H9 (cell line): ENCODE data around the gene CRYBB1. TPM values are rescaled to one million over a fixed set of nuclear protein-coding genes. Genes with fewer than 3 reads are reported as not detected.

Experiments
- DNase-seq: peaks from one replicate; pipeline ENCODE4 v3.0.0-alpha.2; 2017
- H2AFZ ChIP-seq: one replicate; pipeline ENCODE4 v1.6.1; 2013; ENCODE audit warnings: mild to moderate bottlenecking, low read length, control low read depth, moderate library complexity
- H2AK5ac ChIP-seq: 2 replicates; pipeline ENCODE4 v1.6.1; 2013; ENCODE audit warnings: low read length, control low read depth, mixed read lengths; ENCODE audit not compliant: insufficient read length
- H2BK120ac ChIP-seq: one replicate; pipeline ENCODE4 v1.6.1; 2013; ENCODE audit warnings: low read depth, mild to moderate bottlenecking, low read length, control low read depth, inconsistent platforms; ENCODE audit not compliant: poor library complexity, severe bottlenecking
- H2BK12ac ChIP-seq: 2 replicates; pipeline ENCODE4 v1.6.1; 2013; ENCODE audit warnings: low read length, control low read depth, mixed read lengths, low read depth; ENCODE audit not compliant: insufficient read length
- H2BK15ac ChIP-seq: 2 replicates; pipeline ENCODE4 v1.6.1; 2013; ENCODE audit warnings: low read depth, low read length, control low read depth
- H2BK20ac ChIP-seq: one replicate; pipeline ENCODE4 v1.6.1; 2013; ENCODE audit warnings: low read depth, mild to moderate bottlenecking, low read length, control low read depth, inconsistent platforms; ENCODE audit not compliant: poor library complexity, severe bottlenecking
- H2BK5ac ChIP-seq: 2 replicates; pipeline ENCODE4 v1.6.1; 2013; ENCODE audit warnings: low read length, control low read depth, mixed read lengths; ENCODE audit not compliant: insufficient read length
- H3K14ac ChIP-seq: 2 replicates; pipeline ENCODE4 v1.6.1; 2013; ENCODE audit warnings: low read length, control low read depth; ENCODE audit not compliant: insufficient read depth
- H3K18ac ChIP-seq: 2 replicates; pipeline ENCODE4 v1.6.1; 2013; ENCODE audit warnings: low read depth, mild to moderate bottlenecking, mixed read lengths, low read length, control low read depth; ENCODE audit not compliant: insufficient read length
- H3K23ac ChIP-seq: 2 replicates; pipeline ENCODE4 v1.6.1; 2013; ENCODE audit warnings: low read length, control low read depth, mixed read lengths, low read depth; ENCODE audit not compliant: insufficient read length
- H3K23me2 ChIP-seq: 2 replicates; pipeline ENCODE4 v1.6.1; 2013; ENCODE audit warnings: low read depth, mild to moderate bottlenecking, mixed read lengths, low read length, control low read depth; ENCODE audit not compliant: insufficient read length, poor library complexity, severe bottlenecking
- H3K27ac ChIP-seq: 2 replicates; pipeline ENCODE4 v1.5.1; 2013; ENCODE audit warnings: low read length, control low read depth, mixed read lengths, low read depth; ENCODE audit not compliant: insufficient read length
- H3K27me3 ChIP-seq: 2 replicates; pipeline ENCODE4 v1.6.1; 2013; ENCODE audit warnings: low read length, control low read depth, inconsistent platforms; ENCODE audit not compliant: insufficient read depth
- H3K4ac ChIP-seq: 2 replicates; pipeline ENCODE4 v1.6.1; 2013; ENCODE audit warnings: low read depth, mild to moderate bottlenecking, control low read depth, inconsistent platforms, low read length, moderate library complexity
- H3K4me1 ChIP-seq: 2 replicates; pipeline ENCODE4 v1.6.1; 2013; ENCODE audit warnings: low read length, control low read depth, inconsistent platforms; ENCODE audit not compliant: insufficient read depth
- H3K4me2 ChIP-seq: 2 replicates; pipeline ENCODE4 v1.6.1; 2013; ENCODE audit warnings: low read length, control low read depth, mixed read lengths; ENCODE audit not compliant: insufficient read length, insufficient read depth
- H3K56ac ChIP-seq: 2 replicates; pipeline ENCODE4 v1.6.1; 2013; ENCODE audit warnings: low read depth, mild to moderate bottlenecking, mixed read lengths, low read length, control low read depth; ENCODE audit not compliant: insufficient read length
- H3K79me1 ChIP-seq: 2 replicates; pipeline ENCODE4 v1.6.1; 2013; ENCODE audit warnings: low read depth, mild to moderate bottlenecking, moderate library complexity, low read length, control low read depth, inconsistent platforms; ENCODE audit not compliant: insufficient read depth, poor library complexity, severe bottlenecking
- H3K79me2 ChIP-seq: 2 replicates; pipeline ENCODE4 v1.6.1; 2013; ENCODE audit warnings: low read length, control low read depth, inconsistent platforms; ENCODE audit not compliant: insufficient read depth
- H3K9ac ChIP-seq: 2 replicates; pipeline ENCODE4 v1.6.1; 2013; ENCODE audit warnings: low read length, control low read depth, mixed read lengths; ENCODE audit not compliant: insufficient read length; ENCODE audit errors: extremely low read depth
- H3K9me3 ChIP-seq: one replicate; pipeline ENCODE4 v1.6.1; 2013; ENCODE audit warnings: low read depth, low read length, inconsistent platforms; ENCODE audit not compliant: control insufficient read depth
- H3T11ph ChIP-seq: one replicate; pipeline ENCODE4 v1.6.1; 2013; ENCODE audit warnings: mild to moderate bottlenecking, low read length, control low read depth, inconsistent platforms
- H4K20me1 ChIP-seq: one replicate; pipeline ENCODE4 v1.6.1; 2013; ENCODE audit not compliant: control insufficient read depth, insufficient read length, insufficient read depth
- H4K5ac ChIP-seq: 2 replicates; pipeline ENCODE4 v1.6.1; 2013; ENCODE audit warnings: low read depth, mild to moderate bottlenecking, mixed read lengths, low read length, control low read depth; ENCODE audit not compliant: insufficient read length
- H4K8ac ChIP-seq: replicated peaks from 2 replicates; pipeline ENCODE4 v1.6.1; 2013; ENCODE audit warnings: low read length, control low read depth, mixed read lengths, low read depth; ENCODE audit not compliant: insufficient read length
- H4K91ac ChIP-seq: 2 replicates; pipeline ENCODE4 v1.6.1; 2013; ENCODE audit warnings: low read depth, mild to moderate bottlenecking, moderate library complexity, mixed read lengths, low read length, control low read depth; ENCODE audit not compliant: insufficient read length
- H3K27ac Mint-ChIP-seq, 3 experiments: 2 replicates in 2 of 3; 3 replicates in 1 of 3; pipeline ENCODE4 v1.8.0; 2020 to 2021; ENCODE audit warnings: mixed read lengths in 3 of 3, mild to moderate bottlenecking in 1 of 3, moderate library complexity in 1 of 3
- H3K27me3 Mint-ChIP-seq: 2 replicates; pipeline ENCODE4 v1.8.0; 2021; ENCODE audit warnings: low read depth, mild to moderate bottlenecking, moderate library complexity, mixed read lengths
- H3K36me3 Mint-ChIP-seq, 3 experiments: 2 replicates in 2 of 3; 3 replicates in 1 of 3; pipeline ENCODE4 v1.8.0; 2020 to 2021; ENCODE audit warnings: low read depth in 3 of 3, mixed read lengths in 3 of 3; ENCODE audit not compliant: insufficient read depth in 1 of 3
- H3K4me1 Mint-ChIP-seq, 2 experiments: 2 replicates each; pipeline ENCODE4 v1.8.0; 2020; ENCODE audit warnings: mixed read lengths in 2 of 2
- H3K4me3 Mint-ChIP-seq, 2 experiments: 2 replicates in 1 of 2; 3 replicates in 1 of 2; pipeline ENCODE4 v1.8.0; 2020 to 2021; ENCODE audit warnings: mild to moderate bottlenecking in 2 of 2, mixed read lengths in 2 of 2, moderate library complexity in 1 of 2
- H3K9me3 Mint-ChIP-seq, 2 experiments: 2 replicates in 1 of 2; 3 replicates in 1 of 2; pipeline ENCODE4 v1.8.0; 2020; ENCODE audit warnings: mild to moderate bottlenecking in 2 of 2, mixed read lengths in 2 of 2, moderate library complexity in 1 of 2
- WGBS: extraction: QIAGEN DNeasy Blood & Tissue Kit; methylation state at CpG from one replicate; pipeline ENCODE4 v1.1.7; 2013; ENCODE audit warnings: missing lambda C conversion rate, low lambda C conversion rate, mixed read lengths; ENCODE audit not compliant: insufficient read length; ENCODE audit errors: extremely low coverage; 5-methylcytosine and 5-hydroxymethylcytosine counted together
- total RNA-seq: library from RNA; stranded (reverse); gene quantifications from 2 replicates; pipeline ENCODE4 v1.2.1, GENCODE V29; 2021
- TF ChIP-seq, protein P1 (sequence below): fragments of 200-600 bp; sonication (generic); conservative IDR thresholded peaks from 3 replicates; pipeline ENCODE4 v1.8.0; 2021; ENCODE audit warnings: antibody characterized with exemption, mild to moderate bottlenecking

The CRYBB1 gene
- total RNA-seq, 1 experiment from 2014 or later: 5.4 TPM

DNA sequence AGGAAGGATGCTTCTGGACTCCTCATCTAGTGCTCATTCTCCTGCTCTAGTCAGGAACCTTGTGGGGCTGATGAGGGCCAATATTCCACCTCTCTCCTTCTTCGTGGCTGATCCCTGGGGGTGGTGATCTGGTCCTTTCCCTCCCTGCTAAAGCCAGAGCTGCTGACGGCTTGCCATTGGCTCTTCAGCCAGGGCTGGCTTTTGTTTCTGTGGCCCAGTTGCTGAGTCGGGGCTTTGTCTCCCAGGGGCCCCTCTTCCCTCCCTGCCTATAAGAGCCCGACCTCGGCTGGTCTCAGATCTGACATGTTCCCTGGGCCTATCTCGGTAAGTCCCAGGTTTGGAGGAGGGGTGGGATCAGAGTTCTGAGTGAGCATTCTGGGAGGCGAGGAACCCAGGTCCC, 3.8 kb upstream of the CRYBB1 start, which contains the start of gene CRYBA4:
Gene CRYBA4 (plus strand): TSS at position 301 of the 400 bp plus-strand sequence. CDS start 634 bp downstream, outside the sequence.
- Histone ChIP-seq H2BK15ac (no peak within 1 kb of the TSS), H3K27ac (no peak within 1 kb of the TSS), H2AK5ac (no peak within 1 kb of the TSS), H2AFZ (no peak within 1 kb of the TSS), H4K20me1 (no peaks in the 10 kb centered on the region), H3T11ph (no peak within 1 kb of the TSS), H3K56ac (no peak within 1 kb of the TSS), H2BK20ac (no peak within 1 kb of the TSS), H4K5ac (no peak within 1 kb of the TSS), H3K23ac (no peak within 1 kb of the TSS), H3K23me2 (no peaks in the 10 kb centered on the region), H3K27me3 (no peaks in the 10 kb centered on the region), H3K79me2 (no peaks in the 10 kb centered on the region), H2BK12ac (no peak within 1 kb of the TSS), H2BK5ac (no peak within 1 kb of the TSS), H3K4ac (no peak within 1 kb of the TSS), H2BK120ac (no peak within 1 kb of the TSS), H4K8ac (no peak within 1 kb of the TSS), H4K91ac (no peak within 1 kb of the TSS), H3K18ac (no peak within 1 kb of the TSS), H3K9me3 (no peaks in the 10 kb centered on the region), H3K14ac (no peak within 1 kb of the TSS), H3K79me1 (no peaks in the 10 kb centered on the region), H3K4me1 (peaks cover 10% of the 10 kb centered on the region; the same call in 1 of the 2 replicates), H3K9ac (no peak within 1 kb of the TSS), H3K4me2 (no peak within 1 kb of the TSS)
- no peak within 1 kb of the TSS; a peak in 1 of 7 replicates for H3K27ac Mint-ChIP-seq
- no peak within 1 kb of the TSS for H3K4me3 Mint-ChIP-seq
- WGBS: no CpG with 5 or more reads among the region's 7 CpGs
- H3K36me3 Mint-ChIP-seq: no peaks in the 10 kb centered on the region; a peak in 1 of 7 replicates
- TF ChIP-seq, protein P1, sequence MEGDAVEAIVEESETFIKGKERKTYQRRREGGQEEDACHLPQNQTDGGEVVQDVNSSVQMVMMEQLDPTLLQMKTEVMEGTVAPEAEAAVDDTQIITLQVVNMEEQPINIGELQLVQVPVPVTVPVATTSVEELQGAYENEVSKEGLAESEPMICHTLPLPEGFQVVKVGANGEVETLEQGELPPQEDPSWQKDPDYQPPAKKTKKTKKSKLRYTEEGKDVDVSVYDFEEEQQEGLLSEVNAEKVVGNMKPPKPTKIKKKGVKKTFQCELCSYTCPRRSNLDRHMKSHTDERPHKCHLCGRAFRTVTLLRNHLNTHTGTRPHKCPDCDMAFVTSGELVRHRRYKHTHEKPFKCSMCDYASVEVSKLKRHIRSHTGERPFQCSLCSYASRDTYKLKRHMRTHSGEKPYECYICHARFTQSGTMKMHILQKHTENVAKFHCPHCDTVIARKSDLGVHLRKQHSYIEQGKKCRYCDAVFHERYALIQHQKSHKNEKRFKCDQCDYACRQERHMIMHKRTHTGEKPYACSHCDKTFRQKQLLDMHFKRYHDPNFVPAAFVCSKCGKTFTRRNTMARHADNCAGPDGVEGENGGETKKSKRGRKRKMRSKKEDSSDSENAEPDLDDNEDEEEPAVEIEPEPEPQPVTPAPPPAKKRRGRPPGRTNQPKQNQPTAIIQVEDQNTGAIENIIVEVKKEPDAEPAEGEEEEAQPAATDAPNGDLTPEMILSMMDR: no peak
- H3K4me1 Mint-ChIP-seq: peaks cover 26 to 37% of the 10 kb centered on the region in 2 experiments
- H3K27me3 Mint-ChIP-seq: peaks cover 38% of the 10 kb centered on the region
- no peaks in the 10 kb centered on the region; a peak in 1 of 5 replicates for H3K9me3 Mint-ChIP-seq
- DNase-seq: no peak
